Thymus (tissue), 11 donors: Measurements from ENCODE around the gene PWP1. TPM values are rescaled to one million over a fixed set of nuclear protein-coding genes. Genes with fewer than 3 reads are reported as not detected.
"Not testable (repeated sequence)": the region's sequence is repeated elsewhere in the genome, so short reads cannot be mapped to it uniquely, and the experiment has no call there.

Experiments
- DNase-seq, 9 donors: peaks; one replicate each; pipeline ENCODE4 v3.0.0-alpha.2; 2013; ENCODE audit warnings: low spot score in 9 of 9, low read depth in 6 of 9, missing footprints in 1 of 9
- H3K27ac ChIP-seq, 2 donors: one replicate each; pipeline ENCODE4 v1.5.1; 2013; ENCODE audit warnings: control low read depth in 1 of 2, low read depth in 1 of 2, low read length in 1 of 2, mild to moderate bottlenecking in 1 of 2, moderate library complexity in 1 of 2
- H3K27me3 ChIP-seq, 2 donors: one replicate each; pipeline ENCODE4 v1.5.1; 2013; ENCODE audit warnings: low read length in 1 of 2; ENCODE audit not compliant: control insufficient read depth in 2 of 2, insufficient read depth in 1 of 2
- H3K36me3 ChIP-seq, 2 donors: one replicate each; pipeline ENCODE4 v1.5.1; 2013; ENCODE audit warnings: low read length in 1 of 2, mild to moderate bottlenecking in 1 of 2, moderate library complexity in 1 of 2; ENCODE audit not compliant: control insufficient read depth in 2 of 2, insufficient read depth in 2 of 2
- H3K4me1 ChIP-seq, 2 donors: one replicate each; pipeline ENCODE4 v1.5.1; 2013; ENCODE audit warnings: low read length in 2 of 2; ENCODE audit not compliant: control insufficient read depth in 2 of 2, insufficient read depth in 2 of 2
- H3K4me3 ChIP-seq, 2 donors: one replicate each; pipeline ENCODE4 v1.5.1; 2013; ENCODE audit warnings: low read length in 2 of 2, control low read depth in 1 of 2, mild to moderate bottlenecking in 1 of 2
- H3K9me3 ChIP-seq, 2 donors: one replicate each; pipeline ENCODE4 v1.5.1; 2013; ENCODE audit warnings: low read length in 1 of 2, mild to moderate bottlenecking in 1 of 2; ENCODE audit not compliant: control insufficient read depth in 2 of 2, insufficient read depth in 1 of 2
- WGBS: extraction: QIAGEN DNeasy Blood & Tissue Kit; methylation state at CpG from one replicate; pipeline ENCODE4 v1.1.7; 2013; 5-methylcytosine and 5-hydroxymethylcytosine counted together
- polyA plus RNA-seq: library from polyadenylated mRNA; stranded (reverse); fragments of 200-250 nt; gene quantifications from one replicate; pipeline ENCODE4 v1.2.3, GENCODE V29; 2013
- total RNA-seq: library from RNA; stranded (reverse); fragments of 120-200 nt; gene quantifications from one replicate; pipeline ENCODE4 v1.2.4, GENCODE V29; 2013
- donor health status: healthy.

Gene PWP1
- total and polyA plus RNA-seq, 2 donors = 33.8 to 43.3 TPM

DNA sequence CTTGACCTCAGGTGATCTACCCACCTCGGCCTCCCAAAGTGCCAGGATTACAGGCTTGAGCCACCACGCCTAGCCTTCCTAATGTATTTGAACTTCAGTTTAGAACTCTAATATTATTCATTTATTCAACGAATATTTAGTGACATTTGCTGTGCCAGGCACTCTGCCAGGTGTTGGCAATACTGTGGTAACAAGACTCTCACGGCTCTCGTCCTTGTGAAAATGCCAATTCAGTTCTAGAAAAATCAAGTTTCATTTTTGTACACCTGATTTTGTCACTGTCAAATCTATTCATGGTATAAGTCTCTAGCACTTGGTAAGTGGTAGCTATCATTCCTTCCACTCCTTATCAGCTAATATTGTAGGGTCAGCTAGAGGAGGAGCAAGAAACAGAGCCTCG, 6.3 kb upstream of the PWP1 start:
- H3K27ac ChIP-seq = no peak overlapping the region
- no peak overlapping the region for H3K4me3 ChIP-seq
- WGBS = 82% methylated on average over 6 of the region's 6 CpGs
- H3K36me3 ChIP-seq = no peaks in the 10 kb centered on the region
- no peak for DNase-seq
- peaks cover 3 to 9% of the 10 kb centered on the region in 2 donors for H3K27me3 ChIP-seq
- no peaks in the 10 kb centered on the region for H3K9me3 ChIP-seq
- H3K4me1 ChIP-seq = no peaks in the 10 kb centered on the region

GRCh38 chr12:107681455-107681835, 4.2 kb upstream of the PWP1 start:
- 92% methylated on average over 5 of the region's 5 CpGs for WGBS
- DNase-seq = no peak
- H3K36me3 ChIP-seq = no peaks in the 10 kb centered on the region
- peaks cover 3 to 9% of the 10 kb centered on the region in 2 donors for H3K27me3 ChIP-seq
- H3K9me3 ChIP-seq = no peaks in the 10 kb centered on the region
- peaks cover 7 to 9% of the 10 kb centered on the region in 2 donors for H3K4me1 ChIP-seq
- H3K4me3 ChIP-seq = no peak overlapping the region
- no peak overlapping the region for H3K27ac ChIP-seq

- Histone ChIP-seq H3K27me3 (peaks cover 3 to 4% of the 10 kb centered on the region in 2 donors), H3K4me3 (no peak overlapping the region), H3K9me3 (no peaks in the 10 kb centered on the region), H3K4me1 (peaks cover 11 to 12% of the 10 kb centered on the region in 2 donors), H3K27ac (no peak overlapping the region), H3K36me3 (no peaks in the 10 kb centered on the region)
- DNase-seq = no peak
- WGBS = 94% methylated on average over 19 of the region's 19 CpGs
Observed at GRCh38 chr12:107681836-107682820, 3.5 kb upstream of the PWP1 start.

- peaks cover 3 to 9% of the 10 kb centered on the region in 2 donors for H3K36me3 ChIP-seq
- DNase-seq = no peak
- H3K27ac ChIP-seq = no peak overlapping the region
- no peak overlapping the region for H3K4me3 ChIP-seq
- 88% methylated on average over 3 of the region's 3 CpGs for WGBS
- H3K4me1 ChIP-seq = peaks cover 11 to 12% of the 10 kb centered on the region in 2 donors
- no peaks in the 10 kb centered on the region for H3K27me3 ChIP-seq
- H3K9me3 ChIP-seq = no peaks in the 10 kb centered on the region
Observed at GRCh38 chr12:107684029-107684795, 1.4 kb upstream of the PWP1 start.

DNA sequence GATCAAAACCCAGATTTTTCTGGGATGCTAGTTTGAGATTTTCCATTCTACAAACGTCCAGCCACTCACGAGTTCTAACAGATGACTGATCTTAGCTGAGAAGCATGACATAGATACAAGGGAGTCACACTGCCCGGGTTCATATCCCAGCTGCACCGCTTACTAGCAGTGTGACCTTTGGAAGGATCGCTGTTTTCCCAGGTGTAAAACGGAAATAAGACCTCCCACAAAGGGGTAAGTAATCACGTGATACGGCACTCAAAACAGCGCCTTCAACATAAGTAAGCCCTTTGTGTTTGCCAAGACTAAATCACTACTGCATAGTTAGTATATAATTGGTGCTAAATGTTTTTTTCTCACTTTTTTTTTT, 624 bp upstream of the PWP1 start:
- peak in 3 of 9 donors; percentile 6 to 33 (median 25) for DNase-seq
- Histone ChIP-seq H3K4me3 (peak overlapping the region; percentile 64 to 98), H3K27me3 (no peaks in the 10 kb centered on the region), H3K9me3 (no peaks in the 10 kb centered on the region), H3K4me1 (peaks cover 11 to 12% of the 10 kb centered on the region in 2 donors), H3K36me3 (peaks cover 9 to 15% of the 10 kb centered on the region in 2 donors), H3K27ac (peak overlapping the region in 1 of 2 donors; percentile 95)
- WGBS = 16% methylated on average over 9 of the region's 9 CpGs

DNA sequence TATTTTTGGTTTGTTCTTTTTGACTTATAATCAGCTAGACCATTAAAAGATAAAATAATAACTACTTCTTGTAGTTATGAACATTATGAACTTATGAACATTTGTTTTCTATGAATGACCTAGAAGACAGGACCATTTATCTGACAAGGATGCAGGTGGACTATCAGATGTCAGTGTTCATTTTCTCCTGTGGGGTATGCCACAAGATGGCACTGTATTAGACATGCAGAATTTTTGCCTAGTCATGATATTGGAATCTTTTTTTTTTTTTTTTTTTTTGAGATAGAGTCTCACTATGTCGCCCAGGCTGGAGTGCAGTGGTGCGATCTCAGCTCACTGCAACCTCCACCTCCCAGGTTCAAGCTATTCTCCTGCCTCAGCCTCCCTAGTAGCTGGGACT, 10.2 kb downstream of the PWP1 start:
- H3K9me3 ChIP-seq, DNase-seq, H3K27me3 ChIP-seq, H3K27ac ChIP-seq, H3K4me3 ChIP-seq, H3K4me1 ChIP-seq: not testable (repeated sequence)
- 96% methylated on average over 2 of the region's 2 CpGs for WGBS
- H3K36me3 ChIP-seq = peaks cover 51 to 75% of the 10 kb centered on the region in 2 donors

GRCh38 chr12:107702106-107702505, 16.5 kb downstream of the PWP1 start:
- H3K9me3 ChIP-seq = no peaks in the 10 kb centered on the region
- no peak overlapping the region for H3K4me3 ChIP-seq
- H3K27me3 ChIP-seq = no peaks in the 10 kb centered on the region
- no peaks in the 10 kb centered on the region for H3K4me1 ChIP-seq
- H3K27ac ChIP-seq = no peak overlapping the region
- over 99% methylated on average over 4 of the region's 4 CpGs for WGBS
- no peak for DNase-seq
- peaks cover 53 to 65% of the 10 kb centered on the region in 2 donors for H3K36me3 ChIP-seq

DNA sequence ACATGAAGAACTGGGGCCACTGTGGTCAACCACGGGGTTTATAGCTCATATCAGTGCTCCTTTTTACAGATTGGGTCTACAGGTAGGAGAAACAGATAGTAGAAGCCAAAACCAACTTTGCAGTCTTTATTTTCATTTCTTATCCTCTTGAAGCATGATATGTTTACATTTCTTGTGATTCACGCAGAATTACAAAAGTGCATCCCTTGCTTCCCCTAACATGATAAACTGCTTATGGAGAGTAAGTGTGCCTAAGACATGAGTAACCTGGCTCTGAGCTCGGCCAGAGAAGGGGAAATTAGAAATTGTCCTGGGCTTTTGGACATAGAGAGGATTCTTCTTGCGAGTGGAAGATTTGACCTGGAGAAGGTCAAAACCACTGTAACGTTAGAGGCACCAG, 18.4 kb downstream of the PWP1 start:
- WGBS = 98% methylated on average over 5 of the region's 5 CpGs
- H3K4me1 ChIP-seq = no peaks in the 10 kb centered on the region
- H3K27ac ChIP-seq = no peak overlapping the region
- peaks cover 45 to 61% of the 10 kb centered on the region in 2 donors for H3K36me3 ChIP-seq
- H3K9me3 ChIP-seq = no peaks in the 10 kb centered on the region
- no peaks in the 10 kb centered on the region for H3K27me3 ChIP-seq
- DNase-seq = no peak
- H3K4me3 ChIP-seq = no peak overlapping the region

- not testable (repeated sequence) for H3K27me3 ChIP-seq, H3K9me3 ChIP-seq, H3K4me3 ChIP-seq, H3K27ac ChIP-seq, H3K4me1 ChIP-seq, DNase-seq
- peaks cover 43 to 55% of the 10 kb centered on the region in 2 donors for H3K36me3 ChIP-seq
- WGBS = 99% methylated on average over 5 of the region's 5 CpGs
Observed at GRCh38 chr12:107705522-107705921, 19.9 kb downstream of the PWP1 start.
